Gastroesophageal sphincter (tissue), 4 donors: ENCODE data around the gene ZSWIM5. TPM values are rescaled to one million over a fixed set of nuclear protein-coding genes. Genes with fewer than 3 reads are reported as not detected.
"Not testable (repeated sequence)": the region's sequence is repeated elsewhere in the genome, so short reads cannot be mapped to it uniquely, and the experiment has no call there.

Experiments used
- ATAC-seq: fragments of 150-250 bp; one replicate; pipeline ENCODE4 v1.9.1; 2016; ENCODE audit warnings: mild to moderate bottlenecking, moderate library complexity
- H3K27ac ChIP-seq, 4 donors: fragments of 200-600 bp; sonication (generic) in 3 of 4; 1 replicate in 3 of 4; 2 replicates in 1 of 4; pipeline ENCODE4 v1.5.1; 2016 to 2019
- H3K27me3 ChIP-seq: fragments of 200-600 bp; sonication (generic); one replicate; pipeline ENCODE4 v1.5.1; 2019
- H3K36me3 ChIP-seq, 2 donors: fragments of 200-600 bp; sonication (generic); one replicate each; pipeline ENCODE4 v1.5.1; 2019; ENCODE audit warnings: control low read depth in 1 of 2
- H3K4me1 ChIP-seq, 3 donors: fragments of 200-600 bp; sonication (generic); 1 replicate in 2 of 3; 2 replicates in 1 of 3; pipeline ENCODE4 v1.5.1; 2016 to 2019; ENCODE audit warnings: control low read depth in 2 of 3
- H3K4me3 ChIP-seq, 2 donors: fragments of 200-600 bp; sonication (generic); one replicate each; pipeline ENCODE4 v1.5.1; 2019; ENCODE audit warnings: mild to moderate bottlenecking in 1 of 2, moderate library complexity in 1 of 2
- H3K9me3 ChIP-seq, 3 donors: fragments of 200-600 bp; sonication (generic); one replicate each; pipeline ENCODE4 v1.5.1; 2017 to 2019; ENCODE audit warnings: control low read depth in 2 of 3
- EP300 ChIP-seq: sonication (generic); formaldehyde crosslinking; IDR thresholded peaks from one replicate; pipeline ENCODE4 v1.6.1; 2017; ENCODE audit warnings: antibody characterized with exemption, mild to moderate bottlenecking
- POLR2A ChIP-seq, 2 donors: fragments of 450-650 bp; IDR thresholded peaks; one replicate each; pipeline ENCODE4 v1.6.1; 2017; ENCODE audit warnings: antibody characterized with exemption in 2 of 2, mild to moderate bottlenecking in 2 of 2, moderate library complexity in 1 of 2
- POLR2AphosphoS5 ChIP-seq: sonication (generic); formaldehyde crosslinking; IDR thresholded peaks from one replicate; pipeline ENCODE4 v1.6.1; 2017; ENCODE audit warnings: antibody characterized with exemption
- WGBS, 2 donors: methylation state at CpG; one replicate each; pipeline ENCODE4 v1.1.5; 2018; ENCODE audit warnings: low coverage in 1 of 2; 5-methylcytosine and 5-hydroxymethylcytosine counted together
- total RNA-seq, 4 donors: library from RNA; depleted of rRNA; stranded (reverse); fragments of >200 nt; gene quantifications; one replicate each; pipeline ENCODE4 v1.1.0, GENCODE V29; 2016
- TF ChIP-seq, protein P1 (sequence below), 4 experiments: fragments of 200-600 bp in 2 of 4; fragments of 450-650 bp in 2 of 4; sonication (generic) in 1 of 4; IDR thresholded peaks; one replicate each; pipeline ENCODE4 v1.5.1; 2017 to 2019; ENCODE audit warnings: antibody characterized with exemption in 4 of 4, mild to moderate bottlenecking in 2 of 4, moderate library complexity in 2 of 4

Gene ZSWIM5
- total RNA-seq, 4 donors from 2014 or later: 3.3 to 8.1 (median 5.8) TPM

DNA sequence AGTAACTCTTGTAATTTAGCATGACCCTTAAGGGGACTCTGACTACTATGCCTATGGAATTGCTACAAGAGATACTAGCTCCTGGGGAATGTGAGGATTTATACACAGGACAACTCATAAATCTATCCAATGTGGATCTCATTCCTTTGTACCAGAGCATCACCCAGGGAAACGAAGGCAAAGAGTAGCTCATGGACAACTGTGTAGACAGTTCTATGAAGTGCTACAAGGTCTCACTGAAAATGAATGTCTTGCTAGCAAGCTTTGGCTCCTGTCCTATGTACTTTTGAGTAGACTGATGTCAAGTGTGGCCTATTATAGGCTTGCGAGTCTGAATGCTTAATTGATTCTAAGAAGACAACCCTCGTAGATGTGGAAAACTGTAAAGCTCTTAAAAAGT is 93.7 kb downstream of the ZSWIM5 start:
- H3K36me3 ChIP-seq: peaks cover 0 to 5% of the 10 kb centered on the region in 2 donors
- H3K4me1 ChIP-seq: no peaks in the 10 kb centered on the region
- no peaks in the 10 kb centered on the region for H3K27me3 ChIP-seq
- peaks cover 0 to 3% (median 0%) of the 10 kb centered on the region in 3 donors for H3K9me3 ChIP-seq
- H3K27ac ChIP-seq: no peak overlapping the region
- TF ChIP-seq POLR2AphosphoS5 (no peak), POLR2A (IDR thresholded peaks at IDR 0.05) (no peak)
- TF ChIP-seq, protein P1, sequence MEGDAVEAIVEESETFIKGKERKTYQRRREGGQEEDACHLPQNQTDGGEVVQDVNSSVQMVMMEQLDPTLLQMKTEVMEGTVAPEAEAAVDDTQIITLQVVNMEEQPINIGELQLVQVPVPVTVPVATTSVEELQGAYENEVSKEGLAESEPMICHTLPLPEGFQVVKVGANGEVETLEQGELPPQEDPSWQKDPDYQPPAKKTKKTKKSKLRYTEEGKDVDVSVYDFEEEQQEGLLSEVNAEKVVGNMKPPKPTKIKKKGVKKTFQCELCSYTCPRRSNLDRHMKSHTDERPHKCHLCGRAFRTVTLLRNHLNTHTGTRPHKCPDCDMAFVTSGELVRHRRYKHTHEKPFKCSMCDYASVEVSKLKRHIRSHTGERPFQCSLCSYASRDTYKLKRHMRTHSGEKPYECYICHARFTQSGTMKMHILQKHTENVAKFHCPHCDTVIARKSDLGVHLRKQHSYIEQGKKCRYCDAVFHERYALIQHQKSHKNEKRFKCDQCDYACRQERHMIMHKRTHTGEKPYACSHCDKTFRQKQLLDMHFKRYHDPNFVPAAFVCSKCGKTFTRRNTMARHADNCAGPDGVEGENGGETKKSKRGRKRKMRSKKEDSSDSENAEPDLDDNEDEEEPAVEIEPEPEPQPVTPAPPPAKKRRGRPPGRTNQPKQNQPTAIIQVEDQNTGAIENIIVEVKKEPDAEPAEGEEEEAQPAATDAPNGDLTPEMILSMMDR (IDR thresholded peaks at IDR 0.05): no peak
- no peak overlapping the region for H3K4me3 ChIP-seq
- 73 to 74% methylated on average over 2 to 3 of the region's 3 CpGs for WGBS, 2 donors
- ATAC-seq: no peak

DNA sequence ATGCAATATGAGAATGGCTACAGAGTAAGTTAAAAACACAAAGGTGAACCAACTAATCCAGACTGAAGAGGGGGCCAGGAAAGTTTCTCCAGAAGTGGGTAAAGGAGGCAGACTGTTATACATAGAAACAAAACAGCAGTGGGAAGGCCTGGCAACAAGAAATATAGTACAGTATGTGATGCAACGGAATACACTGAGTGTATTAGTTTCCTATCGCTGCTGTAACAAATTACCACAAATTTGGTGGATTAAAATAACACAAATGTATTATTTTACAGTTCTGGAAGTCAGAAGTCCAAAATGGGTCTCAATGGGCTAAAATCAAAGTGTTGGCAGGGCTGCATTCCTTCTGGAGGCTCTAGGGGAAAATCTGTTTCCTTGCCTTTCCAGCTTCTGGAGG is 95.2 kb downstream of the ZSWIM5 start:
- Histone ChIP-seq H3K4me3 (no peak overlapping the region), H3K9me3 (peaks cover 0 to 3% (median 0%) of the 10 kb centered on the region in 3 donors), H3K36me3 (peaks cover 0 to 5% of the 10 kb centered on the region in 2 donors), H3K27ac (no peak overlapping the region), H3K4me1 (no peaks in the 10 kb centered on the region), H3K27me3 (no peaks in the 10 kb centered on the region)
- TF ChIP-seq POLR2AphosphoS5 (no peak), POLR2A (IDR thresholded peaks at IDR 0.05) (no peak), EP300 (no peak)
- TF ChIP-seq, protein P1 (IDR thresholded peaks at IDR 0.05): no peak
- no peak for ATAC-seq
- 88 to 95% methylated on average over 2 of the region's 2 CpGs for WGBS, 2 donors

DNA sequence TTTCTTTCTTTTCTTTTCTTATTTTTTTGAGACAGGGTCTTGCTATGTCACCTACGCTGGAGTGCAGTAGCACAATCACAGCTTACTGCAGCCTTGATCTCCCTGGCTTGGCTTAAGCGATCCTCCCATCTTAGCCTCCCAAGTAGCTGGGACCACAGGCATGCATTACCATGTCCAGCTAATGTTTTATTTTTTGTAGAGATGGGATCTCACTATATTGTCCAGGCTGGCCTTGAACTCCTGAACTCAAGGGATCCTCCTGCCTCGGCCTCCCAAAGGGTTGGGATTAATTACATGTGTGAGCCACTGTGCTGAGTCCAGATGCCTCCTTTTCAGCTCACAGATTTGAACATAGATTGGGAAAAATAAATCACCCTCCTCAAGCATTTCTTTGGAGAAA is 98.6 kb downstream of the ZSWIM5 start:
- Histone ChIP-seq H3K9me3 (peaks cover 0 to 3% (median 0%) of the 10 kb centered on the region in 3 donors), H3K4me1 (no peaks in the 10 kb centered on the region), H3K36me3 (no peaks in the 10 kb centered on the region), H3K27ac (no peak overlapping the region), H3K27me3 (no peaks in the 10 kb centered on the region), H3K4me3 (no peak overlapping the region)
- TF ChIP-seq, protein P1 (IDR thresholded peaks at IDR 0.05): no peak
- TF ChIP-seq EP300 (no peak), POLR2AphosphoS5 (no peak), POLR2A (IDR thresholded peaks at IDR 0.05) (no peak)
- ATAC-seq: no peak
- 88 to 100% methylated on average over 2 to 3 of the region's 3 CpGs for WGBS, 2 donors

DNA sequence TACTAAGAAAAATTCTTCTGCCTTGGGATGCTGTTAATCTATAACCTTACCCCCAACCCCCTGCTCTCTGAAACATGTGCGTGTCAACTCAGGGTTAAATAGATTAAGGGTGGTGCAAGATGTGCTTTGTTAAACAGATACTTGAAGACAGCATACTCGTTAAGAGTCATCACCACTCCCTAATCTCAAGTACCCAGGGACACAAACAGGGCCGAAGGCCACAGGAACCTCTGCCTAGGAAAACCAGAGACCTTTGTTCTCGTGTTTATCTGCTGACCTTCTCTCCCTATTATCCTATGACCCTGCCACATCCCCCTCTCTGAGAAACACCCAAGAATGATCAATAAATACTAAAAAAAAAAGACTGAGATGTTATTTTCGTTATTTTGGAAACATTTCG is 99.5 kb downstream of the ZSWIM5 start:
- not testable (repeated sequence) for H3K36me3 ChIP-seq, H3K27me3 ChIP-seq, H3K27ac ChIP-seq, H3K4me3 ChIP-seq, ATAC-seq, H3K4me1 ChIP-seq, H3K9me3 ChIP-seq
- whole genome bisulfite sequencing, 2 donors: 84 to 97% methylated on average over 3 to 6 of the region's 6 CpGs

DNA sequence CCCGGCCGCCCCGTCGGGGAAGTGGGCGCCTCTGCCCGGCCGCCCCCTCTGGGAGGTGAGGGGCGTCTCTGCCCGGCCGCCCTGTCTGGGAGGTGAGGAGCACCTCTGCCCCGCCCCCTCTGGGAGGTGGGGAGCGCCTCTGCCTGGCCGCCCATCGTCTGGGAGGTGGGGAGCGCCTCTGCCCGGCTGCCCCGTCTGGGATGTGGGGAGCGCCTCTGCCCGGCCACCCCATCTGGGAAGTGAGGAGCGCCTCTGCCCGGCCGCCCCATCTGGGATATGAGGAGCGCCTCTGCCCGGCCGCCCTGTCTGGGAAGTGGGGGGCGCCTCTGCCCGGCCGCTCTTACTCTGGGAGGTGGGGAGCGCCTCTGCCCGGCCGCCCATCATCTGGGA is 100.3 kb downstream of the ZSWIM5 start:
- not testable (repeated sequence) for ATAC-seq, H3K4me1 ChIP-seq, H3K27ac ChIP-seq, H3K4me3 ChIP-seq, H3K36me3 ChIP-seq, H3K27me3 ChIP-seq, H3K9me3 ChIP-seq
- no CpG with 5 or more reads among the region's 31 CpGs for WGBS, 2 donors

DNA sequence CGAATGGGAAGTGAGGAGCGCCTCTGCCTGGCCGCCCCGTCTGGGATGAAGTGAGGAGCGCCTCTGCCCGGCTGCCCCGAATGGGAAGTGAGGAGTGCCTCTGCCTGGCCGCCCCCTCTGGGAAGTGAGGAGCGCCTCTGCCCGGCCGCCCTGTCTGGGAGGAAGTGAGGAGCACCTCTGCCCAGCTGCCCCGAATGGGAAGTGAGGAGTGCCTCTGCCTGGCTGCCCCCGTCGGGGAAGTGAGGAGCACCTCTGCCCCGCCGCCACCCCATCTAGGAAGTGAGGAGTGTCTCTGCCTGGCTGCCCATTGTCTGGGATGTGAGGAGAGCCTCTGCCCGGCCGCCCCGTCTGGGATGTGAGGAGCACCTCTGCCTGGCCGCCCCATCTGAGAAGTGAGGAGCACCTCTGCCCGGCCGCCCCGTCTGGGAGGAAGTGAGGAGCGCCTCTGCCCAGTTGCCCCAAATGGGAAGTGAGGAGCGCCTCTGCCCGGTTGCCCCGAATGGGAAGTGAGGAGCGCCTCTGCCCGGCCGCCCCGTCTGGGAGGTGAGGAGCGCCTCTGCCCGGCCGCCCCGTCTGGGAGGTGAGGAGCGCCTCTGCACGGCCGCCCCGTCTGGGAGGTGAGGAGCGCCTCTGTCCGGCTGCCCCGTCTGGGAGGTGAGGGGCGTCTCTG is 100.8 kb downstream of the ZSWIM5 start:
- WGBS, 2 donors: no CpG with 5 or more reads among the region's 43 CpGs
- not testable (repeated sequence) for H3K4me1 ChIP-seq, H3K27me3 ChIP-seq, H3K4me3 ChIP-seq, H3K9me3 ChIP-seq, H3K27ac ChIP-seq, ATAC-seq, H3K36me3 ChIP-seq
